Natural killer cell (primary cell): ENCODE results near the gene PLG. TPM values are rescaled to one million over a fixed set of nuclear protein-coding genes. Genes with fewer than 3 reads are reported as not detected.

ENCODE experiments used
- ATAC-seq, 3 donors: fragments of 150-1000 bp in 2 of 3; fragments of 200-7000 bp in 1 of 3; cut with Tn5 transposase; 1 replicate in 1 of 3; 2 replicates in 2 of 3; pipeline ENCODE4 v1.10.0; 2021; ENCODE audit warnings: mild to moderate bottlenecking in 2 of 3, moderate library complexity in 2 of 3
- DNase-seq, 2 donors: peaks; one replicate each; pipeline versions ENCODE4 v3.0.0 to v3.0.0-alpha.2; 2013 to 2021; ENCODE audit warnings: mixed read lengths in 1 of 2
- H3K27ac ChIP-seq: one replicate; pipeline ENCODE4 v1.5.1; 2013; ENCODE audit warnings: mild to moderate bottlenecking, low read length
- H3K27me3 ChIP-seq: one replicate; pipeline ENCODE4 v1.6.1; 2013; ENCODE audit warnings: low read length; ENCODE audit not compliant: control insufficient read depth, insufficient read depth
- H3K36me3 ChIP-seq: one replicate; pipeline ENCODE4 v1.6.1; 2013; ENCODE audit warnings: low read length; ENCODE audit not compliant: control insufficient read depth, insufficient read depth
- H3K4me1 ChIP-seq: one replicate; pipeline ENCODE4 v1.6.1; 2013; ENCODE audit warnings: low read length; ENCODE audit not compliant: control insufficient read depth, insufficient read depth
- H3K4me3 ChIP-seq: one replicate; pipeline ENCODE4 v1.5.1; 2013; ENCODE audit warnings: low read length
- H3K9me3 ChIP-seq: one replicate; pipeline ENCODE4 v1.6.1; 2013; ENCODE audit warnings: low read length; ENCODE audit not compliant: control insufficient read depth, insufficient read depth
- H3K27ac Mint-ChIP-seq, 2 donors: one replicate each; pipeline ENCODE4 v1.8.0; 2022; ENCODE audit warnings: mild to moderate bottlenecking in 2 of 2, mixed read lengths in 2 of 2, moderate library complexity in 1 of 2
- H3K27me3 Mint-ChIP-seq, 2 donors: one replicate each; pipeline ENCODE4 v1.8.0; 2022; ENCODE audit warnings: low read depth in 2 of 2, mixed read lengths in 2 of 2
- H3K36me3 Mint-ChIP-seq: one replicate; pipeline ENCODE4 v1.8.0; 2022; ENCODE audit warnings: mixed read lengths
- H3K4me1 Mint-ChIP-seq, 2 donors: one replicate each; pipeline ENCODE4 v1.8.0; 2022; ENCODE audit warnings: mixed read lengths in 2 of 2
- H3K4me3 Mint-ChIP-seq: one replicate; pipeline ENCODE4 v1.8.0; 2022; ENCODE audit warnings: mild to moderate bottlenecking, moderate library complexity, mixed read lengths
- H3K9me3 Mint-ChIP-seq, 2 donors: one replicate each; pipeline ENCODE4 v1.8.0; 2022; ENCODE audit warnings: mixed read lengths in 2 of 2
- CTCF ChIP-seq: fragments of 200-600 bp; IDR thresholded peaks from one replicate; pipeline ENCODE4 v1.8.0; 2022; ENCODE audit warnings: antibody characterized with exemption
- WGBS: methylation state at CpG from one replicate; pipeline ENCODE4 v1.1.7; 2013; ENCODE audit warnings: missing lambda C conversion rate; ENCODE audit not compliant: insufficient coverage; 5-methylcytosine and 5-hydroxymethylcytosine counted together
- intact Hi-C: fragments of 100-400 bp; cut with micrococcal nuclease; formaldehyde crosslinking; loops from one replicate; pipeline ENCODE4 v1.14.2; 2022
- total RNA-seq, 4 donors: library from RNA; stranded (reverse); fragments of 120-200 nt in 1 of 4; gene quantifications; one replicate each; pipeline versions ENCODE4 v1.2.3 to v1.2.4, GENCODE V29; 2013 to 2022

The PLG gene
- total RNA-seq, 3 donors from 2014 or later (not counting 1 experiment from before 2014, with no cell fraction given), result not detected

- 74% methylated on average over 6 of the region's 6 CpGs for WGBS
- peaks cover 4 to 6% of the 10 kb centered on the region in 2 donors for H3K4me1 Mint-ChIP-seq
- H3K27ac Mint-ChIP-seq, result no peak overlapping the region
- Histone ChIP-seq H3K27me3 (no peaks in the 10 kb centered on the region), H3K27ac (no peak overlapping the region), H3K9me3 (peaks cover 17% of the 10 kb centered on the region), H3K36me3 (no peaks in the 10 kb centered on the region), H3K4me3 (no peak overlapping the region), H3K4me1 (no peaks in the 10 kb centered on the region)
- H3K36me3 Mint-ChIP-seq, result no peaks in the 10 kb centered on the region
- peaks cover 5 to 10% of the 10 kb centered on the region in 2 donors for H3K9me3 Mint-ChIP-seq
- DNase-seq (no peak), ATAC-seq (no peak)
- intact Hi-C loops, result no loop called here
- no peak overlapping the region for H3K4me3 Mint-ChIP-seq
- H3K27me3 Mint-ChIP-seq, result no peaks in the 10 kb centered on the region
- TF ChIP-seq CTCF, result no peak
These were observed 89.4 kb downstream of the PLG start for GRCh38 chr6:160791459-160791858.

- H3K4me1 ChIP-seq, result no peaks in the 10 kb centered on the region
- H3K4me3 ChIP-seq, result no peak overlapping the region
- H3K9me3 ChIP-seq, result peaks cover 17% of the 10 kb centered on the region
- H3K27me3 ChIP-seq, result no peaks in the 10 kb centered on the region
- H3K4me3 Mint-ChIP-seq, result no peak overlapping the region
- H3K4me1 Mint-ChIP-seq, result peaks cover 4 to 6% of the 10 kb centered on the region in 2 donors
- no peaks in the 10 kb centered on the region for H3K27me3 Mint-ChIP-seq
- no peaks in the 10 kb centered on the region for H3K36me3 Mint-ChIP-seq
- WGBS, result 86% methylated on average over 3 of the region's 3 CpGs
- H3K27ac ChIP-seq, result no peak overlapping the region
- TF ChIP-seq CTCF, result no peak
- ATAC-seq, result no peak
- no peak for DNase-seq
- intact Hi-C loops, result no loop called here
- no peaks in the 10 kb centered on the region for H3K36me3 ChIP-seq
- H3K9me3 Mint-ChIP-seq, result peaks cover 7 to 13% of the 10 kb centered on the region in 2 donors
- no peak overlapping the region for H3K27ac Mint-ChIP-seq
These were observed 90.0 kb downstream of the PLG start for GRCh38 chr6:160791981-160792418.

GRCh38 chr6:160792708-160793107 lies 90.7 kb downstream of the PLG start:
- WGBS, result 86% methylated on average over 6 of the region's 6 CpGs
- H3K4me1 Mint-ChIP-seq, result peaks cover 4 to 6% of the 10 kb centered on the region in 2 donors
- Histone ChIP-seq H3K27ac (no peak overlapping the region), H3K27me3 (no peaks in the 10 kb centered on the region), H3K4me3 (no peak overlapping the region), H3K9me3 (peaks cover 17% of the 10 kb centered on the region), H3K4me1 (no peaks in the 10 kb centered on the region), H3K36me3 (no peaks in the 10 kb centered on the region)
- no peaks in the 10 kb centered on the region for H3K36me3 Mint-ChIP-seq
- no peak overlapping the region for H3K27ac Mint-ChIP-seq
- H3K9me3 Mint-ChIP-seq, result peaks cover 9 to 13% of the 10 kb centered on the region in 2 donors
- no peak overlapping the region for H3K4me3 Mint-ChIP-seq
- no peaks in the 10 kb centered on the region for H3K27me3 Mint-ChIP-seq
- no peak for ATAC-seq
- DNase-seq, result no peak
- no peak for TF ChIP-seq CTCF
- intact Hi-C loops, result no loop called here

GRCh38 chr6:160793652-160794051 lies 91.6 kb downstream of the PLG start:
- Mint-ChIP-seq H3K4me3 (no peak overlapping the region), H3K4me1 (peaks cover 0 to under 1% of the 10 kb centered on the region in 2 donors), H3K36me3 (no peaks in the 10 kb centered on the region), H3K9me3 (peaks cover 10 to 15% of the 10 kb centered on the region in 2 donors), H3K27me3 (no peaks in the 10 kb centered on the region), H3K27ac (no peak overlapping the region)
- Histone ChIP-seq H3K4me3 (no peak overlapping the region), H3K9me3 (peaks cover 16% of the 10 kb centered on the region), H3K27ac (no peak overlapping the region), H3K27me3 (no peaks in the 10 kb centered on the region), H3K36me3 (no peaks in the 10 kb centered on the region), H3K4me1 (no peaks in the 10 kb centered on the region)
- TF ChIP-seq CTCF, result no peak
- DNase-seq (no peak), ATAC-seq (no peak)
- WGBS, result 100% methylated on average over 1 of the region's 1 CpG
- intact Hi-C loops, result no loop called here
